Panc1 (cell line): ENCODE data around the gene KIAA1958. TPM values are rescaled to one million over a fixed set of nuclear protein-coding genes. Genes with fewer than 3 reads are reported as not detected.

Source experiments
- ATAC-seq: fragments of 200-7000 bp; cut with Tn5 transposase; 2 replicates; pipeline ENCODE4 v1.9.1; 2020; ENCODE audit warnings: mild to moderate bottlenecking, moderate library complexity
- BruUV-seq: library from RNA; stranded (reverse); fragments of 400-500 nt; replicated peaks from 2 replicates; lab custom pipeline; 2021; lab: Mats Ljungman, UMichigan
- CTCF ChIA-PET: fragments of 300-600 bp; sonication (Branson Sonifier 250); formaldehyde crosslinking; loops from one replicate; lab custom pipeline; 2022; ENCODE audit warnings: antibody characterized with exemption; lab: Charles Lee
- POLR2A ChIA-PET: fragments of 300-600 bp; sonication (Branson Sonifier 250); formaldehyde crosslinking; loops from one replicate; lab custom pipeline; 2022; ENCODE audit warnings: antibody characterized with exemption; lab: Charles Lee
- DNase-seq: peaks from one replicate; pipeline ENCODE4 v3.0.0-alpha.2; 2010; ENCODE audit warnings: low read depth, low spot score
- H3K27ac ChIP-seq: 2 replicates; pipeline ENCODE4 v1.5.1; 2011; ENCODE audit warnings: mild to moderate bottlenecking, low read length, inconsistent platforms
- H3K27me3 ChIP-seq: fragments of 200-500 bp; sonication (Bioruptor generic); 2 replicates; pipeline ENCODE4 v1.6.0; 2014; ENCODE audit warnings: low read length, inconsistent platforms; ENCODE audit not compliant: control insufficient read depth, insufficient read depth
- H3K36me3 ChIP-seq: fragments of 200-500 bp; sonication (Bioruptor generic); 2 replicates; pipeline ENCODE4 v1.5.1; 2014; ENCODE audit warnings: inconsistent platforms, mild to moderate bottlenecking, low read length, moderate library complexity; ENCODE audit not compliant: control insufficient read depth, insufficient read depth
- H3K4me1 ChIP-seq: 2 replicates; pipeline ENCODE4 v1.5.1; 2011; ENCODE audit warnings: inconsistent platforms, mild to moderate bottlenecking, low read length, moderate library complexity; ENCODE audit not compliant: control insufficient read depth, insufficient read depth
- H3K4me3 ChIP-seq, 2 experiments: 2 replicates each; pipeline ENCODE4 v1.5.1; 2011 to 2012; ENCODE audit warnings: low read depth in 2 of 2, low read length in 2 of 2, mild to moderate bottlenecking in 2 of 2, inconsistent platforms in 1 of 2, moderate library complexity in 1 of 2
- H3K9me3 ChIP-seq: fragments of 200-500 bp; sonication (Bioruptor generic); 2 replicates; pipeline ENCODE4 v1.5.1; 2014; ENCODE audit warnings: low read depth, mild to moderate bottlenecking, inconsistent platforms, low read length, moderate library complexity; ENCODE audit not compliant: control insufficient read depth, insufficient read depth
- POLR2AphosphoS5 ChIP-seq: IDR thresholded peaks from 2 replicates; pipeline ENCODE4 v1.6.1; 2012; ENCODE audit warnings: mild to moderate bottlenecking, low read depth, low read length, moderate library complexity
- SIN3A ChIP-seq: IDR thresholded peaks from 2 replicates; pipeline ENCODE4 v1.6.1; 2012; ENCODE audit warnings: low read depth, mild to moderate bottlenecking, low read length, moderate library complexity, borderline replicate concordance; ENCODE audit not compliant: insufficient read depth
- TCF7L2 ChIP-seq: IDR thresholded peaks from 2 replicates; pipeline ENCODE4 v1.6.1; 2011; ENCODE audit warnings: mild to moderate bottlenecking, low read depth, low read length, inconsistent platforms
- in situ Hi-C: cut with HindIII; loops from 2 replicates; pipeline ENCODE4 v1.10.0; 2016; ENCODE audit warnings: low sequenced_read_pairs, low pct_unique_long_range_greater_than_20kb
- intact Hi-C: fragments of 100-400 bp; cut with micrococcal nuclease; formaldehyde crosslinking; loops from one replicate; pipeline ENCODE4 v1.10.0; 2022; ENCODE audit not compliant: unreplicated experiment
- total RNA-seq: library from RNA; stranded (reverse); gene quantifications from one replicate; pipeline ENCODE4 v1.2.1, GENCODE V29; 2021; ENCODE audit not compliant: unreplicated experiment
- TF ChIP-seq, protein P1 (sequence below): fragments of 450-650 bp; IDR thresholded peaks from 2 replicates; pipeline ENCODE4 v1.5.1; 2017; ENCODE audit warnings: mild to moderate bottlenecking
- TF ChIP-seq, protein P2 (sequence below), 2 experiments: IDR thresholded peaks; 2 replicates each; pipeline ENCODE4 v1.6.1; 2011 to 2012; ENCODE audit warnings: low read depth in 2 of 2, control low read depth in 1 of 2, low read length in 1 of 2, mild to moderate bottlenecking in 1 of 2, moderate library complexity in 1 of 2; ENCODE audit not compliant: insufficient read depth in 1 of 2

Gene KIAA1958
- total RNA-seq, 1 experiment from 2014 or later, result 10.4 TPM

DNA sequence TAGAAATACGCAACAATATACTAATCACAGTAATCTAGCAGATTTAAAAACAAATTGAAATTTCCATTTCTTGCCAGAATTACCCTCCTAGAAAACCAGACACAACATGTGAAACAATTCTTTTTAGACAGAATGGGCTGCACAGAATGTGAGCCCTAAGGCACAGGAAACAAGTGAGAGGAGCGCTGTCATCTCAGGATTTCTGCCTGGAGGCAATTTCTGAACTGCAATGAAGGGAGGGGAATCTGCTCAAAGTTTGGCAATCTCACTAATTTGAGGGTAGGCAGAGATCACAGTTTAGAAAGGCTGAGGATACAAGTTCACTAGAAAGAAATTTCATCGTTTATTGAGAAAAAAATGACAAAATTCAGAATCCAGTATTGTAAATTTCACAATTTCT is 161.0 kb downstream of the KIAA1958 start:
- CTCF ChIA-PET, result no interaction called here
- Histone ChIP-seq H3K27ac (no peak overlapping the region), H3K4me3 (no peak overlapping the region), H3K4me1 (no peaks in the 10 kb centered on the region), H3K36me3 (no peaks in the 10 kb centered on the region), H3K27me3 (no peaks in the 10 kb centered on the region), H3K9me3 (peaks cover 3% of the 10 kb centered on the region; the same call in 1 of the 2 replicates)
- POLR2A ChIA-PET, result interaction anchor here (0.6 kb wide), 1 partner anchor 56 kb away, joined by 4 read pairs; no protein-coding TSS in a partner anchor
- DNase-seq (no peak), ATAC-seq (no peak)
- no peak for TF ChIP-seq SIN3A
- TF ChIP-seq, protein P1, sequence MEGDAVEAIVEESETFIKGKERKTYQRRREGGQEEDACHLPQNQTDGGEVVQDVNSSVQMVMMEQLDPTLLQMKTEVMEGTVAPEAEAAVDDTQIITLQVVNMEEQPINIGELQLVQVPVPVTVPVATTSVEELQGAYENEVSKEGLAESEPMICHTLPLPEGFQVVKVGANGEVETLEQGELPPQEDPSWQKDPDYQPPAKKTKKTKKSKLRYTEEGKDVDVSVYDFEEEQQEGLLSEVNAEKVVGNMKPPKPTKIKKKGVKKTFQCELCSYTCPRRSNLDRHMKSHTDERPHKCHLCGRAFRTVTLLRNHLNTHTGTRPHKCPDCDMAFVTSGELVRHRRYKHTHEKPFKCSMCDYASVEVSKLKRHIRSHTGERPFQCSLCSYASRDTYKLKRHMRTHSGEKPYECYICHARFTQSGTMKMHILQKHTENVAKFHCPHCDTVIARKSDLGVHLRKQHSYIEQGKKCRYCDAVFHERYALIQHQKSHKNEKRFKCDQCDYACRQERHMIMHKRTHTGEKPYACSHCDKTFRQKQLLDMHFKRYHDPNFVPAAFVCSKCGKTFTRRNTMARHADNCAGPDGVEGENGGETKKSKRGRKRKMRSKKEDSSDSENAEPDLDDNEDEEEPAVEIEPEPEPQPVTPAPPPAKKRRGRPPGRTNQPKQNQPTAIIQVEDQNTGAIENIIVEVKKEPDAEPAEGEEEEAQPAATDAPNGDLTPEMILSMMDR, result no peak
- no peak for TF ChIP-seq POLR2AphosphoS5
- TF ChIP-seq, protein P2, sequence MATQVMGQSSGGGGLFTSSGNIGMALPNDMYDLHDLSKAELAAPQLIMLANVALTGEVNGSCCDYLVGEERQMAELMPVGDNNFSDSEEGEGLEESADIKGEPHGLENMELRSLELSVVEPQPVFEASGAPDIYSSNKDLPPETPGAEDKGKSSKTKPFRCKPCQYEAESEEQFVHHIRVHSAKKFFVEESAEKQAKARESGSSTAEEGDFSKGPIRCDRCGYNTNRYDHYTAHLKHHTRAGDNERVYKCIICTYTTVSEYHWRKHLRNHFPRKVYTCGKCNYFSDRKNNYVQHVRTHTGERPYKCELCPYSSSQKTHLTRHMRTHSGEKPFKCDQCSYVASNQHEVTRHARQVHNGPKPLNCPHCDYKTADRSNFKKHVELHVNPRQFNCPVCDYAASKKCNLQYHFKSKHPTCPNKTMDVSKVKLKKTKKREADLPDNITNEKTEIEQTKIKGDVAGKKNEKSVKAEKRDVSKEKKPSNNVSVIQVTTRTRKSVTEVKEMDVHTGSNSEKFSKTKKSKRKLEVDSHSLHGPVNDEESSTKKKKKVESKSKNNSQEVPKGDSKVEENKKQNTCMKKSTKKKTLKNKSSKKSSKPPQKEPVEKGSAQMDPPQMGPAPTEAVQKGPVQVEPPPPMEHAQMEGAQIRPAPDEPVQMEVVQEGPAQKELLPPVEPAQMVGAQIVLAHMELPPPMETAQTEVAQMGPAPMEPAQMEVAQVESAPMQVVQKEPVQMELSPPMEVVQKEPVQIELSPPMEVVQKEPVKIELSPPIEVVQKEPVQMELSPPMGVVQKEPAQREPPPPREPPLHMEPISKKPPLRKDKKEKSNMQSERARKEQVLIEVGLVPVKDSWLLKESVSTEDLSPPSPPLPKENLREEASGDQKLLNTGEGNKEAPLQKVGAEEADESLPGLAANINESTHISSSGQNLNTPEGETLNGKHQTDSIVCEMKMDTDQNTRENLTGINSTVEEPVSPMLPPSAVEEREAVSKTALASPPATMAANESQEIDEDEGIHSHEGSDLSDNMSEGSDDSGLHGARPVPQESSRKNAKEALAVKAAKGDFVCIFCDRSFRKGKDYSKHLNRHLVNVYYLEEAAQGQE (IDR thresholded peaks at IDR 0.05; ENCODE audit: insufficient read depth in 1 of 2, low read depth in 2 of 2, low read length in 1 of 2), result no peak
- no peak for TF ChIP-seq TCF7L2
- intact Hi-C loops (no loop called here), in situ Hi-C loops (no loop called here)
- BruUV-seq, result no TSS peak

DNA sequence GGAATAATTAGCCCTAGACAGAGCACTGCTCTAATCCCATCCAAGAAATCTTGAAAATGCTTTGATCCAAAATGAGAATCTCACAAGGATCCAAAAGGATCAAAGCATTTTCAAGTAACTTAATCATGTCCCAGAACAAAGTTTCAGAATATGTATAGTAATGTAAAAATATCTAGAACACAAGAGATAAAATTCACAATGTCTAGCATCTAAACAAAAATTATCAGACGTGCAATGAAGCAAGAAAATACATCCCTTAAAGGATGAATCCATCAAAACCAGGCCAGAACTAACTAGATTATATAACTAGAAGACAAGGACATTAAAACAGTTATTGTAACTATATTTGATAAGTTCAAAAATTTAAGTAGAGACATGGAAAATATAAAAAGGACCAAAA is 162.0 kb downstream of the KIAA1958 start:
- peaks cover 3% of the 10 kb centered on the region; the same call in 1 of the 2 replicates for H3K9me3 ChIP-seq
- POLR2A ChIA-PET, result no interaction called here
- intact Hi-C loops, result no loop called here
- in situ Hi-C loops, result no loop called here
- no peak overlapping the region for H3K4me3 ChIP-seq
- H3K36me3 ChIP-seq, result no peaks in the 10 kb centered on the region
- no peaks in the 10 kb centered on the region for H3K27me3 ChIP-seq
- no peak overlapping the region for H3K27ac ChIP-seq
- DNase-seq, result no peak
- BruUV-seq, result no TSS peak
- no peaks in the 10 kb centered on the region for H3K4me1 ChIP-seq
- CTCF ChIA-PET, result no interaction called here
- no peak for ATAC-seq
- TF ChIP-seq, protein P2 (IDR thresholded peaks at IDR 0.05; ENCODE audit: insufficient read depth in 1 of 2, low read depth in 2 of 2, low read length in 1 of 2), result no peak
- TF ChIP-seq POLR2AphosphoS5 (no peak), SIN3A (no peak), TCF7L2 (no peak)
- TF ChIP-seq, protein P1, result no peak
